KMS-11 (cell line): Measurements from ENCODE around the gene SH3TC1.

ENCODE experiments used
- H2AFZ ChIP-seq: fragments of 200-600 bp; sonication (generic); 2 replicates; pipeline ENCODE4 v1.6.1; 2016; ENCODE audit warnings: antibody characterized with exemption, mixed run types, low read depth
- H3K27ac ChIP-seq: fragments of 200-600 bp; sonication (generic); 2 replicates; pipeline ENCODE4 v1.6.1; 2016; ENCODE audit warnings: mild to moderate bottlenecking, mixed run types
- H3K27me3 ChIP-seq: fragments of 200-600 bp; sonication (generic); 2 replicates; pipeline ENCODE4 v1.6.1; 2017; ENCODE audit warnings: mild to moderate bottlenecking, low read depth, mixed run types, moderate library complexity; ENCODE audit not compliant: insufficient read depth
- H3K36me3 ChIP-seq: fragments of 200-600 bp; sonication (generic); 2 replicates; pipeline ENCODE4 v1.6.1; 2017; ENCODE audit warnings: mild to moderate bottlenecking, mixed run types; ENCODE audit not compliant: insufficient read depth
- H3K4me1 ChIP-seq: fragments of 200-600 bp; sonication (generic); 2 replicates; pipeline ENCODE4 v1.6.1; 2016; ENCODE audit warnings: mild to moderate bottlenecking, low read depth, mixed run types; ENCODE audit not compliant: poor library complexity, severe bottlenecking
- H3K4me2 ChIP-seq: fragments of 200-600 bp; sonication (generic); 2 replicates; pipeline ENCODE4 v1.7.0; 2016; ENCODE audit warnings: mild to moderate bottlenecking, mixed run types
- H3K4me3 ChIP-seq: fragments of 200-600 bp; sonication (generic); IDR thresholded peaks from 2 replicates; pipeline ENCODE4 v1.6.1; 2017; ENCODE audit warnings: low read depth, low read length, mixed read lengths; ENCODE audit not compliant: insufficient read depth
- H3K79me2 ChIP-seq: fragments of 200-600 bp; sonication (generic); 2 replicates; pipeline ENCODE4 v1.6.1; 2016; ENCODE audit warnings: low read depth, mixed run types; ENCODE audit not compliant: insufficient read depth
- H3K9ac ChIP-seq: fragments of 200-600 bp; sonication (generic); 2 replicates; pipeline ENCODE4 v1.6.1; 2016; ENCODE audit warnings: mild to moderate bottlenecking, mixed run types
- H4K20me1 ChIP-seq: fragments of 200-600 bp; sonication (generic); 2 replicates; pipeline ENCODE4 v1.6.1; 2016; ENCODE audit warnings: mild to moderate bottlenecking, mixed run types; ENCODE audit not compliant: insufficient read depth
- TF ChIP-seq, protein P1 (sequence below): fragments of 200-600 bp; sonication (generic); conservative IDR thresholded peaks from 2 replicates; pipeline ENCODE4 v1.6.1; 2017; ENCODE audit warnings: low read depth, mild to moderate bottlenecking, antibody characterized with exemption, low read length, moderate library complexity, mixed read lengths

The SH3TC1 gene

DNA sequence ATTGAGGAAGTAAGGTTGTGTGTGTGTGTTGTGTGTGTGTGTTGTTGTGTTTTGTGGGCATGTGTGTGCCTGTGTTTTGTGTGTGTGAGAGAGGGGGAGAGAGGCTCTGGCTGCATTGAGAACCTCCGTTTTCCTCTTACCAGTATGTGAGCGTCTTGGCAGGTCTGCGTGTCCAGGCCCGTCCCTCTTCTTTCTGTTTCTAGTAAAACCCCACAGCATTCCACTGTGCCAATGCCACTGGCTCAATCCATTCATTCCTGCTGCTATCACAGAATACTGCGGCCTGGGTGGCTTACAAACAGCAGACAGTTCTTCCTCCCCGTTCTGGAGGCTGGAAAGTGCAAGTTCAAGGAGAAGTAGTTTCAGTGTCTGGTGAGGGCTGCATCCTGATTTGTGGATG is 55.0 kb downstream of the SH3TC1 start:
- TF ChIP-seq, protein P1, sequence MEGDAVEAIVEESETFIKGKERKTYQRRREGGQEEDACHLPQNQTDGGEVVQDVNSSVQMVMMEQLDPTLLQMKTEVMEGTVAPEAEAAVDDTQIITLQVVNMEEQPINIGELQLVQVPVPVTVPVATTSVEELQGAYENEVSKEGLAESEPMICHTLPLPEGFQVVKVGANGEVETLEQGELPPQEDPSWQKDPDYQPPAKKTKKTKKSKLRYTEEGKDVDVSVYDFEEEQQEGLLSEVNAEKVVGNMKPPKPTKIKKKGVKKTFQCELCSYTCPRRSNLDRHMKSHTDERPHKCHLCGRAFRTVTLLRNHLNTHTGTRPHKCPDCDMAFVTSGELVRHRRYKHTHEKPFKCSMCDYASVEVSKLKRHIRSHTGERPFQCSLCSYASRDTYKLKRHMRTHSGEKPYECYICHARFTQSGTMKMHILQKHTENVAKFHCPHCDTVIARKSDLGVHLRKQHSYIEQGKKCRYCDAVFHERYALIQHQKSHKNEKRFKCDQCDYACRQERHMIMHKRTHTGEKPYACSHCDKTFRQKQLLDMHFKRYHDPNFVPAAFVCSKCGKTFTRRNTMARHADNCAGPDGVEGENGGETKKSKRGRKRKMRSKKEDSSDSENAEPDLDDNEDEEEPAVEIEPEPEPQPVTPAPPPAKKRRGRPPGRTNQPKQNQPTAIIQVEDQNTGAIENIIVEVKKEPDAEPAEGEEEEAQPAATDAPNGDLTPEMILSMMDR, result no peak
- Histone ChIP-seq H3K79me2 (no peaks in the 10 kb centered on the region), H2AFZ (no peak overlapping the region), H3K4me1 (no peaks in the 10 kb centered on the region), H3K36me3 (no peaks in the 10 kb centered on the region), H3K4me3 (no peak overlapping the region), H3K27ac (no peak overlapping the region), H4K20me1 (no peaks in the 10 kb centered on the region), H3K4me2 (no peak overlapping the region), H3K9ac (no peak overlapping the region), H3K27me3 (no peaks in the 10 kb centered on the region)

DNA sequence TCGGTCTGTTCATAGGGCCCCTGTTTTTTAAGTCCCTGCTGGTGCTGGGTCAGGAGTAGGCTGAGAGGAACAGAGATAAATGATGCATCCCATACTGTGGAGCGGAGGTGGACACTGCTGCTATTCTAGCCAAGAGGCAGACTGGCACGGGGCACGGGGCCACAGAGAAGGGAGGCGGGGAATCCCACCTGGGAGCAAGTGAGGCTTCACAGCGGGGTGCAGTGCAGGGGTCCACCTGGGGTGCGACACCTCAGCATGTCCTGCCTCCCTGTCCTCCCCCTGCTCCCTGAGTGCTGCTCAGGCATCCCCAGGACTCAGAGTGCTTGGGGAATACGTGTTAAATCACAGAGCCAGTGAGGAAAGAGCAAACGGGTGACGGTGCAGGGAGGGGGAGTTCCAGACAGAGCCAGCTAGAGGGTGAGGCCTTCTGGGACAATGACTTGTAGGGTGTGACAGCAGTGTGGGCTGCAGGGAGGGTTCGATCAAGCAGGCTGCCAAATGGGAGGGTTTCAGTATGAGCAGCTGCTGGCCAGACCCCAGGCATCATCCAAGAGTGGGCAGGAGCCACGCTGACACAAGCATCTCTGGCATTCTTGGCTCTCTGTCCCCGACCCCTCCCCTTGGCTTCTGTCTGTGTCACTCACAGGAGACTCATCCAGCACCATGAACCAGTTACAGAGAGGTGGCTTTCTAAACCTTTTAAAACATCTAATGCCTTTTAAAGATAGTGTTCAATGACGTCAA is 56.8 kb downstream of the SH3TC1 start:
- no peaks in the 10 kb centered on the region for H3K36me3 ChIP-seq
- TF ChIP-seq, protein P1, result no peak
- no peaks in the 10 kb centered on the region for H4K20me1 ChIP-seq
- H3K9ac ChIP-seq, result no peak overlapping the region
- no peak overlapping the region for H3K4me3 ChIP-seq
- H3K79me2 ChIP-seq, result no peaks in the 10 kb centered on the region
- no peak overlapping the region for H3K4me2 ChIP-seq
- no peak overlapping the region for H2AFZ ChIP-seq
- no peak overlapping the region for H3K27ac ChIP-seq
- H3K27me3 ChIP-seq, result no peaks in the 10 kb centered on the region
- H3K4me1 ChIP-seq, result no peaks in the 10 kb centered on the region

DNA sequence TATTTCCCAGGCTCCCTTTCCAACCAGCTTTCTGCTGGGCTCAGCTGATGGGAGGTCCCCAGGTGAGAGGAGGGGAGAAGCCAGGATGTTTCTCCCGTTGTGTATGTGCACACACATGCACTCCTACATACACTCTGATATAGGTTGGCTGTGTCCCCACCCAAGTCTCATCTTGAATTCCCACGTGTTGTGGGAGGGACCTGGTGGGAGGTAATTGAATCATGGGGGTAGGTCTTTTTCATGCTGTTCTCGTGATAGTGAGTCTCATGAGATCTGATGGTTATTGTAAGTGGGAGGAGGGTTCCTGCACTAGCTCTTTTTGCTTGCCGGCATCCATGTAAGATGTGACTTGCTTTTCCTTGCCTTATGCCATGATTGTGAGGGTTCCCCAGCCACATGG is 58.8 kb downstream of the SH3TC1 start:
- Histone ChIP-seq H3K27me3 (no peaks in the 10 kb centered on the region), H2AFZ (no peak overlapping the region), H3K79me2 (no peaks in the 10 kb centered on the region), H3K27ac (no peak overlapping the region), H3K4me2 (no peak overlapping the region), H3K9ac (no peak overlapping the region), H3K4me3 (no peak overlapping the region), H3K4me1 (no peaks in the 10 kb centered on the region), H4K20me1 (no peaks in the 10 kb centered on the region), H3K36me3 (no peaks in the 10 kb centered on the region)
- TF ChIP-seq, protein P1, result no peak

DNA sequence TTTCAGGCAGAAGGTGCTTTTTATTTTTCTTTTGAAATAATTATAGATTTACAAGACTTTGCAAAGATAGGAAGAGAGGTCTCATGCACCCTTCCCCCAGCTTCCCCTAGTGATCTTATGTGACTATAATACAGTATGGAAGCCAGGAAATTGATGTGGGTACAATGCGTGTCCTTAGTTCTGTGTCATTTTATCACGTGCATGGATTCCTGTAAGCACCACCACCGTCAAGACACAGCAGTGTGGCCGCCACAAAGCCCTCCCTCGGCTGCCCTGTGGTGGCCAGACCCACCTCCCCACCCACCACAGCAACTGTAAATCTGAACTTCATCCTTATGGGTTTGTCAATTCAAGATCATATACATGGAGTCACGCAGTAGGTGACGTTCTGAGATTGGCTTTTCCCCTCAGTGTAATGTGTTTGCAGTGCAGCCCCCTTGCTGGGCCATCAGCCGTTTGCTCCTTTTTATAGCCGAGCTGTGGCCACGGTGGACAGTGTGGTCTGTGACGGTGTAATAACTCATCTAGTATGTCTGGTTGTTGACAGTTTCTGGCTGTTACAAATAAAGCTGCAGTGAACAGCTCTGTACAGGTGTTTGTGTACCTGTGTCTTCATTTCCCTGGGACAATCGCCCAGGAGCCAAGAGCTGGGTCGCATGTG is 59.6 kb downstream of the SH3TC1 start:
- Histone ChIP-seq H3K4me3 (no peak overlapping the region), H2AFZ (no peak overlapping the region), H3K4me2 (no peak overlapping the region), H3K9ac (no peak overlapping the region), H3K27ac (no peak overlapping the region), H3K4me1 (no peaks in the 10 kb centered on the region), H4K20me1 (no peaks in the 10 kb centered on the region), H3K27me3 (no peaks in the 10 kb centered on the region), H3K36me3 (no peaks in the 10 kb centered on the region), H3K79me2 (no peaks in the 10 kb centered on the region)
- TF ChIP-seq, protein P1, result no peak
